A549 (cell line): ENCODE measurements around the gene TP53I11.

Source experiments
- CBX2 ChIP-seq: fragments of 200-600 bp; sonication (generic); IDR thresholded peaks from 2 replicates; pipeline ENCODE4 v1.6.1; 2016; ENCODE audit warnings: low read depth, mild to moderate bottlenecking, borderline replicate concordance
- CHD2 ChIP-seq: fragments of 150-350 bp; IDR thresholded peaks from 2 replicates; pipeline ENCODE4 v1.6.1; 2014; ENCODE audit warnings: low read length; ENCODE audit not compliant: partially characterized antibody
- CTCF ChIP-seq: fragments of >200 bp; sonication (Bioruptor Twin); formaldehyde crosslinking; IDR thresholded peaks from 3 replicates; pipeline ENCODE4 v1.5.1; 2016
- EP300 ChIP-seq, 2 experiments: fragments of >200 bp; sonication (Bioruptor Twin); formaldehyde crosslinking; IDR thresholded peaks; 2 replicates in 1 of 2; 3 replicates in 1 of 2; pipeline ENCODE4 v1.6.1; 2016 to 2017
- ESRRA ChIP-seq: fragments of 150-350 bp; IDR thresholded peaks from 2 replicates; pipeline ENCODE4 v1.6.1; 2014; ENCODE audit warnings: mild to moderate bottlenecking, low read length, borderline replicate concordance
- KDM1A ChIP-seq: fragments of 200-600 bp; sonication (generic); IDR thresholded peaks from 2 replicates; pipeline ENCODE4 v1.6.1; 2016; ENCODE audit warnings: low read depth, mild to moderate bottlenecking
- MAX ChIP-seq: IDR thresholded peaks from 2 replicates; pipeline ENCODE4 v1.6.1; 2012
- MAZ ChIP-seq: fragments of 150-350 bp; IDR thresholded peaks from 2 replicates; pipeline ENCODE4 v1.6.1; 2014; ENCODE audit warnings: antibody characterized with exemption, low read depth, low read length, borderline replicate concordance
- NR3C1 ChIP-seq: fragments of >200 bp; sonication (Bioruptor Twin); formaldehyde crosslinking; IDR thresholded peaks from 3 replicates; pipeline ENCODE4 v1.6.1; 2017
- POLR2A ChIP-seq: IDR thresholded peaks from 2 replicates; pipeline ENCODE4 v1.6.1; 2012; ENCODE audit warnings: mild to moderate bottlenecking, low read length
- RAD21 ChIP-seq, 2 experiments: fragments of >200 bp in 1 of 2; sonication (Bioruptor Twin) in 1 of 2; formaldehyde crosslinking in 1 of 2; IDR thresholded peaks in 1 of 2; conservative IDR thresholded peaks in 1 of 2; 2 replicates in 1 of 2; 3 replicates in 1 of 2; pipeline ENCODE4 v1.6.1; 2012 to 2018; ENCODE audit warnings: inconsistent platforms in 1 of 2
- RCOR1 ChIP-seq: fragments of 150-350 bp; IDR thresholded peaks from 2 replicates; pipeline ENCODE4 v1.6.1; 2014; ENCODE audit warnings: antibody characterized with exemption, low read length, low read depth
- REST ChIP-seq: fragments of 200-600 bp; sonication (generic); IDR thresholded peaks from 2 replicates; pipeline ENCODE4 v1.6.1; 2016; ENCODE audit warnings: antibody characterized with exemption, mild to moderate bottlenecking, moderate library complexity
- ZFP36 ChIP-seq: fragments of 450-650 bp; IDR thresholded peaks from 2 replicates; pipeline ENCODE4 v1.6.1; 2014; ENCODE audit warnings: borderline replicate concordance; ENCODE audit not compliant: partially characterized antibody

- TF ChIP-seq CTCF (no peak), CBX2 (no peak), ZFP36 (no peak), NR3C1 (no peak), ESRRA (no peak), CHD2 (no peak), MAZ (no peak), RCOR1 (no peak), MAX (no peak), REST (no peak), POLR2A (no peak), EP300 (IDR thresholded peaks at IDR 0.05) (no peak), KDM1A (no peak), RAD21 (conservative IDR thresholded peaks at IDR 0.05 in 1 of 2, IDR thresholded peaks at IDR 0.05 in 1 of 2) (no peak)
Observed at GRCh38 chr11:44936951-44937543, 13.6 kb downstream of the TP53I11 start.
